Activated CD4-positive, CD25-positive, alpha-beta regulatory T cell treated with anti-CD3 and anti-CD28 coated beads, Interleukin-2, amount 50 U/mL, for 24 hours (primary cell): ENCODE measurements around the gene CCDC74A.
"Not testable (repeated sequence)": the region's sequence is repeated elsewhere in the genome, so short reads cannot be mapped to it uniquely, and the experiment has no call there.

Experiments
- ATAC-seq, 2 donors: fragments of 150-1000 bp; cut with Tn5 transposase; one replicate each; pipeline ENCODE4 v1.10.0; 2021; ENCODE audit warnings: mild to moderate bottlenecking in 1 of 2, moderate library complexity in 1 of 2

Gene CCDC74A

GRCh38 chr2:131529864-131530445 lies 2.3 kb downstream of the CCDC74A start:
- ATAC-seq: not testable (repeated sequence)

- ATAC-seq: not testable (repeated sequence)
Observed at GRCh38 chr2:131530626-131531344, 3.1 kb downstream of the CCDC74A start.

- not testable (repeated sequence) for ATAC-seq
Observed at GRCh38 chr2:131531547-131532185, 4.0 kb downstream of the CCDC74A start.

GRCh38 chr2:131532723-131533608 lies 5.3 kb downstream of the CCDC74A start:
- ATAC-seq: not testable (repeated sequence)

DNA sequence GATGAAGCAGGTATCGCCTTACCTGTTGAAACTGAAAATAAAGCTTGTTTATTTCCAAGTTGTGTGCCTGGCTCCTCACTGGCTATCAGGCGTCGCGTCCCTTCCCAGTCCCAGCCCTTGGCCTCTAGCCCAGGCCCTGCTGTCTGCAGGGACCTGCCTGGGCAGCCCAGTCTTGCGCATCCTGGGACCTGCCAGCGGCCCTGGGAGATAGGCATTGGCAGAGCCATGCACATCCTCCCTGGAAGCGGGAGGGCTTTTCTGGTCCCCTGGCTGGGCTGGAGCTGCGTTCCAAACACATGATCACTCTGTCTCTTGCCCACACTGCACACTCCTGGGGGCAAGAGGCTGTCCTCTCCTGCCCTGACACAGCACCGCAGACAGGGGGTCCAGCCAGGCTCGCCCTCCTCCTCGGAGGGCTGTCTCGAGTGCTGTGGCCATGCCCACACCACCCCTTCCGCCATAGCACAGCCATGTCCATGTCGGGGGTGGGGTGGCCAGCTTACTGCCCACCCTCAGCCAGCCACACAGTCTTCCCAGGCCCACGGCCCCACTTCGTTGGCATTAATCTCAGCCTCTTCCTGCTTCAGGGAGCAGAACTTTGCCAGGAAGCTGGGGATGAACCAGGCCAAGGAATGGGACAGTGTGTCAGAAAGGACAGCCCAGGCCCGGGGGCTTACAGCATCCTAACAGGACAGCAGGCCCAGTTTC lies 6.1 kb downstream of the CCDC74A start:
- not testable (repeated sequence) for ATAC-seq

DNA sequence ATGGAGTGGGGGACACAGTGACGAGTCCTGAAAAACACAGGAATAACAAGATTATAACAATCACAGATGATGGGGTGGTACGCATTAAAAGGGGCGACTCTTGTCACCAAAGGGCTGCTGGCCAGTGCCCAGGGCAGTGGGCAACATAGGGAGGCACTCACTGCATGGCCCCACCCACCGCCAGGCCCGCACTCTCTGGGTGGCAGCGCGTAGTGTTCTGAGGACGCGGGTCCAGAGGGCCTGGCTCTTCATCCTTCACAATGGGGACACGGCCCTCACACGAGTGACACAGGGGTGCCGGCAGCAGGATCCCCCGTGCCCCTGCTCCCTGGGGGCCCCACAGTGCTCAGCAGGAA lies 6.6 kb downstream of the CCDC74A start:
- ATAC-seq: not testable (repeated sequence)

DNA sequence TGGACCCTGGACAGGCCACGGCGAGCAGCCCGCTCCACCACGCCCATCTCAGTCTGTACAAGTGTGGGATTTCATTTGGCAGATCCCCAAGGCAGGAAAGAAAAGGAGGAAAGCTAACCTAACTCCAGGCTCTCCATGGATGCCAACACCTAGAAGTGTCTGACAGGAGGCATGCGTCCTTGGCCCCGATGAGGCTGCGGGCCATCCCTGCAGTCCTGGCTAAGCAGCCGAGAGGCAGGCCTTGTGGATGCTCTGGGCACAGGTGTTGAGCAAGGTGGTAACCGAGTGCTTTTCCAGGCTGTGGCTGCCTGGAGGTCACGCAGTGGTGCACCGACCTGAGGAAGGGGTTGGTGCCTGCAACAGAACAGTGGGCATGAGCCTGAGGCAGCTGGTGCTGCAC lies 7.3 kb downstream of the CCDC74A start:
- ATAC-seq: not testable (repeated sequence)

DNA sequence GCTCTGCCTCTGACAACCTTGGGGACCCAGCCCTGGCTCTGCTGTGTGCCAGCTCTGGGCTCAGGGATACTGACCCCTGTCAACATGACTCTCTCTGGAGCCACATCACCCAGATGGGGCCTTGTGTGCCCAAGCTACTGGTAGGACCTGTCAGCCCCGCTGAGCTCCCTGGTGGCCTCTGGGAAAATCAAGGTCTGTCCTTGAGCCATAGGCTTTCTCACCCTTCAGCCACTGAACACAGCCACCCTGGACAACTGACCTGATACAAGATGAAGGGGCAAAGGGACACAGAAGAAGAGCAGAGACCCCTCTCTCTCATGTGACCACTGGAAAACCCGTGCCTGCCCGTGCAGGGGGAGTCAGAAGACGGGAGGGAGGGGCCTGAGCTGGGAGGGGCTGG lies 7.8 kb downstream of the CCDC74A start:
- no peak for ATAC-seq

DNA sequence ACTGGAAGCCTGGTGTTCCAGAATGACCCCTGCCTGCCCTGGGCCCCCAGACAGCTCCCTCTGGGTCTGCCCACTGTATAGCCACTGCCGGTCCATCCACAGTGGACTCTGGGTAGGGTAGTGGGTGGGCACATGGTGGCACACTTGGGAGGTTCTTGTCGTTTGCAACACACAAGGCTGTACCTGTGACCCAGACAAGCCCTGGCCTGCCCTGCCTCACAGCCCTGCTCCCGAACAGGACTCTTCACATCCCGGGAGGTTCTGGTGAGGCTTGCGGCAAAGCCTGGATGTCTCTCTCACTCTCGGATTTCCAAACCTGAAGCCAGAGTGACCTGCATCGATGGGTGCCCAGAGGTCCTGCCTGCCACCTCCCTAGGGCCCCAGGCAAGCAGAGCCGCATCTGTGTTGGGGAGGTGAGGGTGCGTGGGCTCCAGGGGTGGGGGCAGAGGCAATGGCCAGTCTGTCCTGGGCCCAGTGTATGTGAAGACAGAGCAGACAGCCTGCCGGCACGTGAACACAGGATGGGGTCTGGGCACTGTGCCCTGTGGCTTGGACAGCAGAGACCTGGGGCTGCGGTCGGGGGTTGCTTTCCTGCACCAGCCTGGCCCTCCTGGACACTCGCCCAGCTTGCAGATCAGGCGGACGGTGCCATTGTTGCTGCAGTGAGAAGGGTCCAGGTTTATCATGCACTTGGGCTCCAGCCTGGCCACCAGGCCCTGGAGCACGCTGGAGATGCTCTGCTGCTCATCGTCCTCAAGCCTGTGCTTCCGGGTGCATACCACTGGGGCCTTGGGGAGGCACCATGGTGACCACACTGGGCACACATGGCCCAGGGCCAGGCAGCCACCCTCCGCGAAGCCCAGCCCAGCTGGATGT lies 8.5 kb downstream of the CCDC74A start:
- ATAC-seq: not testable (repeated sequence)

DNA sequence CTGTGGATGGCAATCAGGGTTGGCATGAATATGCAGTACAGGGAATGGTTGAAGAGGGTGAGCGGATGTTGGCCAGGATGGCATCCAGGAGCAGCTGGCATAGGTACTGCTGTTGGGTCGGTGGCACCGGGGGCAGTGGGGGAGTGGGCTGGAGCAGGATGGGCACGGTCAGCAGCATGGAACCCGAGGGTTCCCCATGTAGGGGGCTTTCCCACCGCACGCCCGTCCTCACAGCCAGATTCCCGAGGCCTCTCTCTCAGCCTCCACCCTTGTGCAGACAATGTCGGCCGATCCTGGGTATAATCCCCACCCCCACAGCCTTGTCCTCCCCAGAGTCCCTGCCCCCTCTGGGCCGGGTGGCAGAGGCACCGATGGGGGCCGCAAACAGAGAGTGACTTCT lies 9.2 kb downstream of the CCDC74A start:
- ATAC-seq: not testable (repeated sequence)

DNA sequence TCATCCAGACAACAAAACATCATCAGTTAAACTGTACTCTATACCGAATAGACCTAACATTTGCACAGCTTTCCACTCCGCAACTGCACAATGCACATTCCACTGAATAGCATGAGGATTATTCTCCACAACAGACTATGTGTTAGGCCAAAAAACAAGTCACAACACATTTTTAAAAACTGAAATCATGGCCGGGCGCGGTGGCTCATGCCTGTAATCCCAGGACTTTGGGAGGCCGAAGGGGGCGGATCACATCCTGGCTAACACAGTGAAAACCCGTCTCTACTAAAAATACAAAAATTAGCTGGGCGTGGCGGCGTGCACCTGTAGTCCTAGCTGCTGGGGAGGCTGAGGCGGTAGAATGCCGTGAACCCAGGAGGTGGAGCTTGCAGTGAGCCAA lies 11.2 kb downstream of the CCDC74A start:
- ATAC-seq: not testable (repeated sequence)

DNA sequence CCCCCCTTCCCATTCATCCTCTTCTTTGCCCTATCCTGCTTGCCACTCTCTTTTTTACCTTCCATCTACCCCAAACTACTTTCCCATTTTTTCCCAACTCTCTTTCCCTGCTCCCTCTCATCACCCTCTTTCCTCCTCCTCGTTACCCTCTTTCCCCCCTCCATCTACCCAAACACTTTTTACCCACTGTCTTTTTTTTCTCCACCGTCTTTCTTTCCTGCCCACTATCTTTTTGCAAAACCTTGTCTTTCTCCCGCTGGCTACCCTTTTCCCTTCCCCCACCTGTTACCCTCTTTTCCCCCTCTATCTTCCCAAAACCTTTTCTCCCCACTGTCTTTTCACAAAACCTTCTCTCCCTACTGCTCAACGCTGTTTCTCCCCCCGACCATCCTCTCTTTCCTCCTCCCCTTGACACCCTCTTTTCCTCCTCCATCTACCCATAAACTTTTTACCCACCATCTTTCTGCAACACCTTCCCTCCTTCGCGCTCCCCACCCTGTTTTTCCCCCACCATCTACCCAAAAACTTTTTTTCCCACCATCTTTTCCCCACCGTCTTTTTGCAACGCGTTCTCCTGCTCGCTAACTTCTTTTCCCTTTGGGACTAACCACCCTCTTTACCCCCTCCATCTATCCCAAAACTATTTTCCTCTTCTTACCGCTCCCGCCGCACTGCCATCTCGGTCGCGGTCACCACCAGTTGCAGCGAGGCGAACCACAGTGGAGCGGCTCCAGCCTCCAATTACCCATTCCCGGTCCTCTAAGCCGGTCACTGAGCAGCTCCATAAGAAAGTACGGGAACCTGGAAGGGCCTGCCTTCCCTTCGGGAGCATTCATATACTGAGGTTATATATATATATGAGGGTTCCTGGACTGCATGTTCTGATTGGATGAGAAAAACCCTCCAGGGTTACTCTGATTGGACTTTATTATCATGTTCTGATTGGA lies 15.0 kb downstream of the CCDC74A start:
- no peak for ATAC-seq

GRCh38 chr2:131543385-131543891 lies 15.8 kb downstream of the CCDC74A start:
- no peak for ATAC-seq

DNA sequence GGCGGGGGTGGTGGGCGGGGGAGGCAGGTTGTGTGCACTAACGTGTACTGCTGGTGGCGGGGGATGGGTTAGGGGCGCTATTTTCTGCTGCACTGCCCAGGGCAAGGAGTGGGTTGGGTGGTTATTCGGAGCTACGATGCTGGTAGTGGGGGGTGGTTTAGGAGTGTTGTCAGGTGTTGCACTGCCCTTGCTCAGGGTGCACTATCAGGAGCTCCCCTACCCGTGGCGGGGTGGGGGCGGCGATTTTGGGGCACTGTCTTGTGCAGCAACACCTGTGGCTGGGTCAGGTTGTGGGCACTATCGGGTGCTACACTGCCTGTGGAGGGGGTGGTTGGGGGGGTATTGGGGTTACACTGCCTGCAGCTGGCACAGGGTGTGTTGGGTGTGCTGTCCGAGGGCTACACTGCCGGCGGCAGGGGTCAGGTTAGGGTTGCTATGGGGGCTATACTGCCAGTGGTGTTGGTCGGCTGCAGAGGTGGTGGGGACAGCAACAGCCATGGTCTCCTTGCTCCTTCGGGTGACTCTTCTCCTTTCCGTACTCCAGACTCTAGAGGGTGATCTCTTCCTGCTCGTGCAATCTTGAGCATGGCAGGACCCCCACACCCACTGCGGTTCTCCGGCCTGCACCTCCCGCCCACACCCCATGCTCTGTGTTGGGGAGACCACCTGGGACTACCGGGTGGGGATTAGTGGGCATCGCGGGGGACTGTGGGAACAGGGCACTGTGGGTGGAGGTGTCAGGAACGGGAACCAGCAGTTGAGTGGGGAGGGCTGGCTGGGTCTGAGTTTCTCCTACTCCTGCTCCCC lies 16.5 kb downstream of the CCDC74A start:
- not testable (repeated sequence) for ATAC-seq

DNA sequence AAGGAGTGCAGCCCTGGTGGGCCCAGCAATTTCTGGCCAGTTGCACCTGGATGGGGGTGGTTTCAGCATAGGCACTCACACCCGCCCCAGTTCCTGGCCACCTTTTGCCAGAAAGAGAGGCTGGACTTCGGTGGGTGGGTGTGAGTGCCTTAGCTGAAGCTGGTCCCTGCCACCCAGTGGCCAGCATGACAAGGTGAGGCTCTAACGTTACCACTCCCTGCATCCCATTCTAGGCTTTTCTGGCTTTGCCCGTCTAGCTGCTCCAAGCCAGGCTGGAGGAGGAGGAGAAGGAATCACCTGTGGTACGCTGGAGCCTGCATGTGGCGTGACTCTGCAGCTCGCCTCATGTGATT lies 17.1 kb downstream of the CCDC74A start:
- not testable (repeated sequence) for ATAC-seq

- no peak for ATAC-seq
Observed at GRCh38 chr2:131552871-131553270, 25.2 kb downstream of the CCDC74A start.

DNA sequence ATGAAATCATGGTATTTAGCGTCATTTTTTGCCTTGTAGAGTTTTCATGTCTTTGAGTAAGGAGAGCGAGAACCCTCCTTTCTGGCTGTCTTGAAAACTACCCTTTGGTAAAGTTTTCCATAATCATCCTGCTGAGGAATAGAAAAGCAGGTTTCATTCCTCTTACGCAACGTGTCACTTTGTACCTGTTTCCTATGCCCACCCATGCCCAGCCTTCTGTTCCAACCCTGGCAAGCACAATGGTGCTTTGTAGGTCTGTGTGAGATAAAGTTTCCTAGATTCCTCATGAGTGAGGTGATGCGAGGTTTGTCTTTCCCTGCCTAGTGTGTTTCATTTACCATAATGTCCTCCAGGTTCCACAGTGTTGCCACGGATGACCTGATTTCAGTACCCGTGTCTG lies 29.3 kb downstream of the CCDC74A start:
- no peak for ATAC-seq

- ATAC-seq: no peak
Observed at GRCh38 chr2:131557558-131558321, 30.1 kb downstream of the CCDC74A start.
